Mucosa of descending colon (tissue), 3 donors: Measurements from ENCODE around the gene GTF3A. TPM values are rescaled to one million over a fixed set of nuclear protein-coding genes. Genes with fewer than 3 reads are reported as not detected.

Source experiments
- ATAC-seq: fragments of 200-7000 bp; cut with Tn5 transposase; one replicate; pipeline ENCODE4 v1.9.1; 2020; ENCODE audit warnings: mild to moderate bottlenecking, moderate library complexity
- DNase-seq, 3 donors: peaks; one replicate each; pipeline ENCODE4 v3.0.0-alpha.2; 2020
- H3K36me3 ChIP-seq: fragments of 200-600 bp; one replicate; pipeline ENCODE4 v1.8.0; 2021; ENCODE audit warnings: low read depth, mild to moderate bottlenecking
- H3K4me1 ChIP-seq: fragments of 200-600 bp; one replicate; pipeline ENCODE4 v1.8.0; 2021; ENCODE audit warnings: low read depth, mild to moderate bottlenecking
- H3K4me3 ChIP-seq: fragments of 200-600 bp; one replicate; pipeline ENCODE4 v1.8.0; 2021; ENCODE audit warnings: mild to moderate bottlenecking
- H3K9me3 ChIP-seq: fragments of 200-600 bp; one replicate; pipeline ENCODE4 v1.8.0; 2021; ENCODE audit warnings: mild to moderate bottlenecking
- CTCF ChIP-seq: fragments of 200-600 bp; IDR thresholded peaks from one replicate; pipeline ENCODE4 v1.8.0; 2022; ENCODE audit warnings: antibody characterized with exemption, mild to moderate bottlenecking
- intact Hi-C, 2 donors: fragments of 100-400 bp; cut with DNase I in 1 of 2; cut with micrococcal nuclease in 1 of 2; formaldehyde crosslinking; loops; one replicate each; pipeline versions ENCODE4 v1.11.0 to v1.11.1; 2022; cut with DNase I, micrococcal nuclease
- total RNA-seq, 3 donors: library from RNA; stranded (reverse); fragmentation: NEBNext Ultra II Directional in 2 of 3; extraction: Animal tissue kit (Norgen Biotek cat#: 25700) in 2 of 3; gene quantifications; one replicate each; pipeline versions ENCODE4 v1.2.1 to v1.2.4, GENCODE V29; 2021 to 2023
- donor health status: DM: no; HTN: no; CAD: no; lungs with moderate emphysema.
- donor health status: DM: no; HTN: no; CAD: no.
- donor health status: DM: no; HTN: yes; CAD: no.

Gene GTF3A
- total RNA-seq, 3 donors from 2014 or later: 32.4 to 70.7 (median 43.0) TPM

GRCh38 chr13:27379694-27380641 lies 44.5 kb upstream of the GTF3A start:
- peak; percentile 95 for ATAC-seq

DNA sequence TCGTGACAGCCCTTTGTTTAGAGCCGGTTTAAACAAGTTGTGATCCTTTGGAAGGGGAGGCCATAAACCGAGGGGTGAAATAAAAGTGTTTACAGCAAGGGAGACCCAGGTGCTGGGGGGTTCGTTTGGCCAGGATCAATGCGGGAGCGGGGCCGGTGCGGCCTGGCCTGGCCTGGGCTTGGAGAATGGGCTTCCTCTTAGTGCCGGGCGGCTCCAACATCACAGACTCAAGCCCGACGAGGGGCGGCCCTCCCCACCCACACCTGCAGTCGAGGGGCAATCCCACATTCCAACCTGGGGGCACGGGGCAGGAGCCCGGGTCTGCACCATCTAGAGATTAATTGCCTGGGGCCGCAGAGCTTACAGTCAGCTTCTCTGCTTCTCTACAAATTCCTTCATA lies 42.8 kb upstream of the GTF3A start:
- Histone ChIP-seq H3K4me1 (no peaks in the 10 kb centered on the region), H3K4me3 (no peak overlapping the region), H3K9me3 (no peaks in the 10 kb centered on the region), H3K36me3 (no peaks in the 10 kb centered on the region)
- intact Hi-C loops: loop anchor here in 1 of 2 donors (5.0 kb wide), 1 partner anchor 446 kb away; no protein-coding TSS in a partner anchor
- DNase-seq (no peak), ATAC-seq (no peak)
- no peak for TF ChIP-seq CTCF

More at GRCh38 chr13:27379694-27380641, 44.5 kb upstream of the GTF3A start:
- Histone ChIP-seq H3K36me3 (no peaks in the 10 kb centered on the region), H3K4me3 (no peak overlapping the region), H3K9me3 (no peaks in the 10 kb centered on the region), H3K4me1 (peaks cover under 1% of the 10 kb centered on the region)
- peak; percentile 28 for TF ChIP-seq CTCF
- intact Hi-C loops: loop anchor here in 1 of 2 donors (5.0 kb wide), 1 partner anchor 447 kb away; no protein-coding TSS in a partner anchor
- DNase-seq: peak; percentile 79 to 91 (median 90)

DNA sequence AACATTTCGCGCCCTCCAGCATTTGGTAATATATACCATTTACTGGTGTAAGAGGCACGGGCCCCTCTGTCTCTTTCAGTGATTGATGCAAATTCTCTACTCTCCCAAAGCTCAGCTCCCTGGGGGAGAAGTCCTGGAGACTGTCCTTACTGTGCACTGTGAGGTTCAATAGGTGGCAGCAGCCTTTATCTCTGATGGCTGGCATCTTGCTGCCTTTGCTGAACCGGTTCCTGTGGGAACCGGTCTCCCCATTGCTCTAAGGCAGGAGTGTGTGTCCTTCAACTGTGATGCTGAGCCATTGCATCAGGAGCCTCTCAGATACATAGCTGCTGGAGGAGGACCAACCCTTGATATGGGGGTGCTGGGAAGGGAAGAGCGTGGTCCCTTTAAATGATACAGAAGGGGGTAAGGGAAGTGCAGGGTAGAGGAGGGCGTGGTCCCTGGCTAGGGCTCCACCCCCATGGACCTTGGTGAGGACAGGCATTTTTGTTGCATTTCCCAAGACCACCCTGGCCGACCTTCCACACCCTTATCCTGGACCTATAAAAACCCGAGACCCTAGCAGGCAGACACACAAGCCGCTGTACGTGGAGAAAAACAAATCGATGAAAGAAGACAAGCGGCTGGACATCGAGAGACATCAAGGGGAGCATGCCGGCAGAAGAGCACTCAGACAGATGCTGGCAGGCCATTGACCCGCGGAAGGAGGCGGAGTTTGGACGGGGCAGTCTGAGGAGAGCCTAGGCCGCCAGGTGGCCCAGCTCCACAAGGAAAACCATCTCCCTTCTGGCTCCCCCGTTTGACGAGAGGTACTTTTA lies 41.1 kb upstream of the GTF3A start:
- no peak for TF ChIP-seq CTCF
- no peak overlapping the region for H3K4me3 ChIP-seq
- peak; percentile 55 for ATAC-seq
- intact Hi-C loops: loop anchor here in 1 of 2 donors (5.0 kb wide), 1 partner anchor 444 kb away; no protein-coding TSS in a partner anchor
- DNase-seq: no peak
- H3K4me1 ChIP-seq: no peaks in the 10 kb centered on the region
- H3K9me3 ChIP-seq: no peaks in the 10 kb centered on the region
- H3K36me3 ChIP-seq: no peaks in the 10 kb centered on the region

- H3K4me1 ChIP-seq: no peaks in the 10 kb centered on the region
- no peak overlapping the region for H3K4me3 ChIP-seq
- no peak for DNase-seq
- ATAC-seq: no peak
- no peaks in the 10 kb centered on the region for H3K9me3 ChIP-seq
- TF ChIP-seq CTCF: no peak
- H3K36me3 ChIP-seq: no peaks in the 10 kb centered on the region
- intact Hi-C loops: loop anchor here in 1 of 2 donors (5.0 kb wide), 1 partner anchor 443 kb away; no protein-coding TSS in a partner anchor
These were observed 40.1 kb upstream of the GTF3A start for GRCh38 chr13:27384285-27384684.

DNA sequence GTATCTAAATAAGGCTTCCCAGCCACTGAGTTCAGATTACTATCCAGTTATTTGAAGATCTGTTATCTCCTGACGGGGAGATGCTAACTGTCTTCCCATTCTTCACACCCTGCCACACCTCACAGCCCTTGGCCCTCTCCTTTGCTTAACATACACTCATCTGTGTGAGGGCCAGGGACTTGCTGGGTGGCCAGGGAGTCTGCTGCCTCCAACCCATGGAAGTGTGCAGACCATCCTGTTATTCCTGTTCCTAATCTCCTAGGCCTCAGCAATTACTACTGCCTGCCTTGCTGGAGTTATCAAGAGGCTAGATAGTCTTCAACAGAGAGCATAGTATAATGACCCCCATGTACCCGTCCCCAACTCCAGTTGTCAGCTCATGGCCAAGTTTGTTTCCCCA lies 36.2 kb upstream of the GTF3A start:
- TF ChIP-seq CTCF: no peak
- ATAC-seq (no peak), DNase-seq (no peak)
- no peak overlapping the region for H3K4me3 ChIP-seq
- intact Hi-C loops: no loop called here
- no peaks in the 10 kb centered on the region for H3K36me3 ChIP-seq
- no peaks in the 10 kb centered on the region for H3K9me3 ChIP-seq
- no peaks in the 10 kb centered on the region for H3K4me1 ChIP-seq
